ENCODE measurements around the gene AACS. TPM values are rescaled to one million over a fixed set of nuclear protein-coding genes. Genes with fewer than 3 reads are reported as not detected.

The AACS gene
- polyA plus RNA-seq, 4 donors: 16.8 to 25.9 (median 22.3) TPM

DNA sequence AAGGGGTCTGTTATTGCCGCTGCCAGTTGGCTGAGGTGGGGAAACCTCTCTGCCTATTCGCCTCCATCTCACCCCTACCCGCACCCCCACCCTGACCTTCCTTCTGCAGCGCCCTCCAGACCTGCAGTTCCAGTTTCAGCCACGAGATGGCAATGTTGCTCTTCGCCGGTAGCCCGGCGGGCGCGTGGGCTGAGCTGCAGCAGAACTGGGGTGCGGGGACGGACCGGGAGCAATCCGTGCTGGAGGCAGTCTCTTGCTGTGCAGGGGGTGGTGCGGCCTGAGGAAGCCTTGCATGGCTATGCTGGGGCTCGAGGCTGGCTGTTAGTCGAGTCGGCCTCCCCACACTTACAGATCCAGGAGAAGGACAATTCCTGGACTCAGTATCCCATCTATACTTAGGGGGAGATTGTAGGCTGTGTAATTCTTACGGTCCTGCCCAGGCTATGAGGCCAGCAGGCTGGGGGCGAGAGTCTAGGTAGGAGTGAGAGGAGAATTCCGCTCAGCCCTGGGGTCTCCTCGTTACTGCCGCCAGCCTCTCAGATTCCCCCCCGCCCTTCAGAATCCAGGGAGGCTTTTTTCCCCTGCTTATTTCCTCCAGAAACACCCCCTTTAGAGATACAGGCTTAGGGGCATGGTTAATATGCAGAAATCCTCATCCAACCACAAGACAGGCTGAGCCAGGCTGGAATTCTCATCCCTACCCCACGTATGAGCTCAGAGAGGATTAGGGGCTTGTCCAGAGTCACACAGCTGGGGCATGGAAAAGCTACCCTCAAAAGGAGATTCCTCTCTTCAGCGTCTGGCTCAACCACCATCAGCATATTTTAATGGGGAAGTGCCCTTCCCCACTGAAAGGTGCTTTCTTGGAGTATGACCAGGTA lies 118.2 kb downstream of the AACS start:
- peak in 3 of 4 donors; percentile 48 to 63 (median 55) for DNase-seq (ENCODE audit: low read depth in 4 of 4, low spot score in 3 of 4)

DNA sequence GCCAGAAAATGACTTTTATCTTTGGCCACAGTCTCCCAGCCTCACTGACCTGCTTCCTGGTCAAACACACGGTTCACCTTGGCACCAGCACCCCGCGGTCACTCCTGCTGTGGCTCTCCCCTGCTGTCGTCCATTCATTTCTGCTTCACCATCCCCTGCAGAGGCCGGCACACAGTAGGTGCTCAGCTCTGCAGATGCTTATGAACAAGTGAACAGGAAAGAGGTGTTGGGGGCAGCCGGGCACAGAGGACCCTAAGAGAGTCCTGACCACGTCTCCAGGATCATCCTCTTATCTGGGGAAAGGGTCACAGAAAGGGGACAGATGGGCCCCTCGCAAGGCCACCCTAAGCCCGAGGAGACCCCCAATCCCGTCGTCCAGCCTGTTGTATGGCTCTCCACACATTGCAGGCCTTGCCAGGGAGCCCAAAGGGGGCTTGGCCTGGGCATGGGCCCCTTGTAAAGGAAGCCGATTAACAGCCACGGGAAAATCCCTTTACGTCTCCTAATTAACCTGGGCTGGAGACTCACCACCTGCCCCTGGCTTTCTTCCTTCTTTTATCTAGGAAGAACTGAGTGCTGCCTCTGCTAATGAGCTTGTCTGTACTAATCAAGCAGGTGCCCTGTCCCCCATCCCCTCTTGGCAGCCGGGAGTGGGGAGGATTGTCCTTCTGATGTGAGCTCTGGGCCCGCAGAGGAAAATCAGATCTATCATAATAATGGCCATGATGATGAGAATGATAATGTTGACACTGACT lies 119.2 kb downstream of the AACS start:
- no peak for DNase-seq (ENCODE audit: low read depth in 4 of 4, low spot score in 3 of 4)

DNA sequence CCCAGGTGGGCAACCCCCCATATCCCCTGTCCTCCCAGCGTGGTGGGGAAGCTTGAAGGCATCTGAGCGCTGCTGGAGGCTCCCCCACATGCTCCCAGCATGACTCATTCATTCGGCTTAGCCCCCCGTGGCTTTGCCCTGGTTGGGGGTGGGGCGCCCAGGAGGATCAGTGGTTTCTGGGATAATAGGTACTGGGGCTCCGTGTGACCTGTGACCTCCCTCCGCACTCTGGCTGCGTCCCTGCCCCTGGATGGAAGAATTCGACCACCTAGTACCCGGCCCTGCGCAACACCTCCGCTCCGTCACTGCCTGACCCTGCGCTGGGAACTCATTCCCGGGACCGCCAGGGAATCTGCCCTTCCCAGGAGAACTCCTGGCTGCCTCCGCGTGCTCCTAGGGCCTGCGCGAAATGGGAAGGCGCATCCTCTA lies 120.1 kb downstream of the AACS start:
- no peak for DNase-seq (ENCODE audit: low read depth in 4 of 4, low spot score in 3 of 4)

DNA sequence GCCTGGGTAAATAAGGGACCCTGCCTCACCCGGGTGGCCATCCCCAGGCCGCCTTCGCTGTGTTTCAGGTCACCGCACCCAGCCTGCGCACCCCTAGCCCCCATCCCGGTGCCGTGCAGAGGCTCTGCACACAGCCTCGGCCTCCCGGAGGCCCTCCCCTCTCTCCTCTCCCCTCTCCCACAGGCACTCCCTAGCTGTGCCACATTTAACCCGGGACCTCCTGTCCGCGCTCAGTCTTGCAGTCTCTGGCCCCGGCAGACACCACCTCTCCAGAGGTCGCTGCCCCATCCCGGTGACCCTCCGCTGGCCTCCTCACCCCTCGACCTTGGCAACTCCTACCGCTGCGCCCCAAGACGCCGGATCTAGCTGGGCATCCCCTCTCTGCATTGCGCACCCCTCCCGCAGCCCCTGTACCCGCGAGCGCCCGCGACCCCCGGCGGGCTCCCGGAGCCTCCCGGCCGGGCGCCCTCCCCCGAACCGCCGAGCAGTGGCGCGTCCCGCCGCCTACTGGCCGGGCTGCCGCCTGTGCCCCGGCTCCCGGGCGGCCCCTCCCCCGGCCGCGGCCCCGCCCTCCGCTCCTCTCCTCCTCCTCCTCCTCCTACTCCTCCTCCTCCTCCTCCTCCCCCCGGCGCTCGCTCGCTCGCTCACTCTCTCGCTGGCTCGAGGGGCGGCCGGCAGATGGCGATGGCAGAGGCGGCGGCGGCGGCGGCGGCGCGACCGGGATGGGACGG lies 120.7 kb downstream of the AACS start, which contains the start of gene TMEM132B:
Gene TMEM132B, plus strand, starts transcription at position 647 of the 731 bp plus-strand sequence.
- DNase-seq (ENCODE audit: low read depth in 4 of 4, low spot score in 3 of 4): peak in 3 of 4 donors; percentile 54 to 60 (median 59)

DNA sequence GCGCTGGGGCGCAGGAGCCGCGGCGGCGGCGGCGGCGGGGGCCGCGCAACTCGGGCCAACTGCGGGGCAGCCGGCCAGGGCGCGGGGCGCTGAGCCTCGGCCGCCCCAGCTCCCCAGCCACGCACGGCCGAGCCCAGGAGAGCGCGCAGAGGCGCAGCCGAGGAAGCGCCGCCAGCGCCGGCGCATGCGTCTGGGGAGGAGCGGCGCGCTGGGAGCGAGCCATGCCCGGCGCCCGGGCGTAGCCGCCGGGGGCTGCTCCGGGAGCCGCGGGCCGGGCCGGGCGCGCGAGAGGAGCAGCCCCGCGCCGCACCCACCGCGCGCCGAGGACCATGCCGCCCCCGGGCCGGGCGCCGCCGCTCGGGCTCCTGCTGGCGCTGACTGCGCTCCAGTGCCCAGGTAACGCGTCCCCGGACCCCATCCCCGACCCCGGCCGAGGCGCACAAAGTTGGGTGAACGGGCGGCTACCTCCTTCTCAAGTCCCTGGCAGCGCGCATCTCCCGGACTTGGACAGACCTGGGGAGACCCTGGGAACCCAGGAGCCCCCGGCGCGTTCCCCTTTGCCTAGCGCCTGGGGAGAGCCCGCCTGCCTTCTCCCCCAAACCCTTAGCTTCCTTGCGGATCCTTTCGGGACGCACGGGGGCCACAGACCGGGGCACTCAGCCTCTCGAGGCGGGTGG lies 121.4 kb downstream of the AACS start:
- no peak for DNase-seq (ENCODE audit: low read depth in 4 of 4, low spot score in 3 of 4)

DNA sequence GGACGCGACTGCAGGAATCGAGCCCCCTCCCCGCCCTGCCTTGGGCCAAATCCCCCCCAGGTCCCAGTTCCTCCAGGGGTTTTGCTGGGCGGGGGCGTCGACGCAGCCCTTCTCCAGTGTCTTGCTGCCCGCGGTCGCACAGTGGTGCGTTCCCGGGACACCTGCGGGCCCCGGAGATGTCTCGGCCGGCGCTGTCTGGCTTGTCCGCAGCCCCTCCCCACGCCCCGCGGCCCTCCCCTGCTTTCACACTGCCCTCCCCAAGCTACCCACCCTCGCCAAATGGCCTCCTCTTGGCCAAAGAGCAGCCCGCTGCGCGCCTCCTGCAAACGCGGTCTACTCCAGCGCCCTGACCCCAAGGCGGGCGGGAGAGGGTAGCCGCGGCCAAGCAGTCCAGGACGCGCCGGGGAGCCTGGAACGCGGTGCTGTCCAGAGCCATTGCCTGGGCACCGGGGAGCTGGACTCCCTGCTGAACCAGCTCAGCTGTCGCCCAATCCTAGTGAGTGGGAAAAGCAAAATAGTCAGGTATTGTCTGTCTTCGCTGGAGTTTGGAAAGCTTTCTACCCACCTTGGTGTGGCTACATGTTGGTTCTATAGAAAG lies 122.0 kb downstream of the AACS start:
- DNase-seq (ENCODE audit: low read depth in 4 of 4, low spot score in 3 of 4): no peak

DNA sequence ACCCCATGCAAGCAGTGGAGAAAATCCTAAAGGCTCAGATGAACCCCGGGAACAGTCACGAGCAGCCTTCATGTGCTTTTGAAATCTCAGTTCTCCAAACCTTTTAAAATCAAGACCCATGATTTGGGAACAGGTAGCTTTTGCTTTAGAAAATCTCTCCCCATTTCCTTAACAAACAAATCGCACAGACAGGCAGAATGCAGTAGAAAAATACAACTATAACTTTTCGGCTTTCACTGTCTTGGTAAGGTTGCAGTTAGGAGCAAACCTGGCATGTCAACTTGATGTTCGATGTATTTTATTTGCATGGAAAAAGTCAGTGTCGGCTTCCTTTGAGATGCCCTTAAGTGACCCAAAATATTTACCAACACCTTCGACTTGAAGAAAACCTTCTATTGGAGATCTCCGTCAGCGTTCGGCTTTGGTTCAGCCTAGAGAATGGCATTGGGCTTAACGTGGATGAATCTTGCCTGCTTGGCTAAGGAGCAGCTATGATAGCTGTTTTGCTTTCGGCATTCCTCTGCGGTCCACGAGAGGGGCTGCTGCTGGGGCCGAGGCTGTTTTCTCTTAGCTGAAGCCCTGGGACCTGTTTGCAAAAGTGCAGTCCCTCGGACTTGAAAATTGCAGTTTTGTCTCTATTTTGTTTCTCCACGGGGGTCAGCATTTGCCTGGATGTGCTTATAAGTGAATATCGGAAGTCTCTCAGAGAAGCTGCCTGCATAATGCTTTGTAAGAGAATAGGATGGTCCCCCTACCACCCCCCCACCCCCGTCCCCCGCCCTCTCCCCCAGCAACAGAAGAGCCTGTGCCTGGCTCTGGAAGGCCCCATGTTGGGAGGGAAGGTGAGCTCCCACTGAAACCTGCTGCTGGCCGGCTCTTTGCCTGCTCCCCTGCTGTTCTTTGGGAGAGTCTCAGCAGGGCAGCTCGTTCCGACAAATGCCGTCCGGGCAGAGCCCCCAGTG lies 122.8 kb downstream of the AACS start:
- DNase-seq (ENCODE audit: low read depth in 4 of 4, low spot score in 3 of 4): no peak

DNA sequence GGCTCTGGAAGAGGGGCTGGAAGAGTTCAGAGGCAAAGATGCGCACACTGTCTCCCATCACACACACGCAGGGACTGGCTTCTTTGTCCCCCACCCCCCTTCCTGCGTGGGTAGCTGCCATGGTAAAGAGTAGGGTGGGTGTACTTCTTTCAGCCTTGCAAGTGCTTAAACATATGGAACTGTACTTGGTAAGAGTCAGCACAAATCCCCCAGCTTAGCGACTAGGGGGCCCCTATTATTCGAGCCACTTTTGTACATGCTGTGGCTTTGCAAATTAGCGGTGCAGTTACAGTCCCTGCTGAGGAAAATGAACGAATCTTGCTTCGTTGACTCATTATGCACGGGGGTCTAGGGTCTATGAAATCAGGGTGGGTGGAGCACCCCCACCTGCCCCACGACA lies 123.8 kb downstream of the AACS start:
- no peak for DNase-seq (ENCODE audit: low read depth in 4 of 4, low spot score in 3 of 4)

DNA sequence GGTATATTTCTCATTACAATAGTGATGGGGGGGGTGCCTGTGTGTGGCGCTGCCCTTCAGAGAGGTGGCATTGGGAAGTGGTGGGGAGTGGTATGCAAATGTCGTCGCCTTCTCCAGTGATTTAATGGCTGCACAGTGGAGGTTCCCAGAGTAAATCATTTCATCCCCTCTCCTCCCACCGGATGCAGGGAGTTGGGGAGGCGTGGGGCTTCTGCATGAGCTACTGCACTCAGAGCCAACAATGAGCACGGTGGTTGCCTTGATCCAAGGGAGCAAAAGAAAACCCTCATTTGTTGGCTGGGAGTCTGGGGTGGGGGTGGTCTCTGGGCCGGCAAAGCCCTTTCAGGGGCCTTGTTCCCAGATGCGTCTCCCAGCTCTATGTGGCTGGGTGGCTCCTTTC lies 124.3 kb downstream of the AACS start:
- no peak for DNase-seq (ENCODE audit: low read depth in 4 of 4, low spot score in 3 of 4)

DNA sequence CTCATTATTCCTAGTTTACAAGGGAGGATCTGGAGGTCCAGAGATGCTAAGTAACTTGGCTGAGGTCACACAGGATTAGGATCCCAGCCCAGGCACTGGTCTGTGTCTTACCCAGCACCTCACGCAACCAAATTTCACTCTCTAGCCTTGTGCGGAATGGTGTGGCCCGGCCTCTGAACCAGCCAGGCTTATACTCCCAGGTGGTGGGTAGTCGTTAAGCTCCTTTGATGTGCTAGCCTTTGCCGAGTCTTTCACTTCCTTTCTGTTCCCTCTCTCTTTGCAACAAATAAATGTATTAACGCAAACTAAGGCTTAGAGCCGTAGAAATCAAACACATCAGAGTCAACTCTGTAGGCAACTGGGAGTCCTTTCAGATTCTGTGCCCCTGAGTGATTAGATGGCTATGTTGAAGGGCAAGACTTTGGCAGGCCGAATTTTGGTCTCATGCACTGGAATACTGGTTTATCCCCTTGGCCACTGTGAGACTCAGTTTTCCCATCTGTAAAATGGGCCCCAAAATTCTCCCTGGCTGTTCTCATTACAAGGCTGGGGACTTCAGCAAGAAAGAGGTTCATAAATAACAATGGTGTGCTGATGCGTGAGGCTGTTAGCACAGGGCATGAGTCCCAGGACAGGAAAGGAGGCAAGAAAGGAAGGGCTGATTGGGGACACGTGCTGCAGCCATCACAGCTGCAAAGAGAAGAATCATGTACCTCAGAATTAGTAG lies 126.3 kb downstream of the AACS start:
- no peak for DNase-seq (ENCODE audit: low read depth in 4 of 4, low spot score in 3 of 4)

DNA sequence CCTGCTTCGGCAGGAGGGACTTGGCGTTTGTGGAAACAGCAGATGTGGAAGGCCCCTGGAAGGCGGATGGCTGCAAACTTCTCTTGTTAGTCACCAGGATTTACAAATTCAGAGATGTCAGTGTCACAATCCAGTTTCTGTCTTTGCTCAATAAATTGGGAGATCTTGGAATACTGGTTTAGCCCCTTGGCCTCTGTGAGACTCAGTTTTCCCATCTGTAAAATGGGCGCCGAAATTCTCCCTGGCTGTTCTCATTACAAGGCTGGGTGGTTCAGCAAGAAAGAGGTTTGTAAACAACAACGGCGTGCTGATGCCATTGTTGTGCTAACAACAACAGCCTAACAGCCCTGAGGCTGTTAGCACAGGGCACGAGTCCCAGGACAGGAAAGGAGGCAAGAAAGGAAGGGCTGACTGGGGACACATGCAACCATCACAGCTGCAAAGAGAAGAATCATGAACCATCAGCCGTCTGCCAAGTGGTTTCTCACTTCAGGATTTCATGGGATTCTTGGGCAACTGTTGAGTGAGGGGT lies 127.5 kb downstream of the AACS start:
- DNase-seq (ENCODE audit: low read depth in 4 of 4, low spot score in 3 of 4): no peak

Other genes starting within 250 kb of the AACS start
- 10 to 100 TPM; 18.0 to 32.0 (median 22.4) TPM for gene SCARB1, start 201.6 kb upstream of the AACS start, polyA plus RNA-seq (ENCODE audit: insufficient read length in 4 of 4)
- 1,000 to 10,000 TPM in 3 of 4 donors, 100 to 1,000 TPM in 1; 940 to 1,364 (median 1,043) TPM for gene UBC, start 150.8 kb upstream of the AACS start, polyA plus RNA-seq (ENCODE audit: insufficient read length in 4 of 4)
- gene DHX37, start 76.3 kb upstream of the AACS start, polyA plus RNA-seq (ENCODE audit: insufficient read length in 4 of 4): 10 to 100 TPM in 3 of 4 donors, 1 to 10 TPM in 1; 9.0 to 11.7 (median 10.4) TPM
- gene BRI3BP, start 71.8 kb upstream of the AACS start, polyA plus RNA-seq (ENCODE audit: insufficient read length in 4 of 4): 10 to 100 TPM in 2 of 4 donors, 1 to 10 TPM in 2; 4.5 to 11.0 (median 10.2) TPM
- 1 to 10 TPM; 1.8 to 4.8 (median 3.2) TPM for gene TMEM132B, start 121.0 kb downstream of the AACS start, polyA plus RNA-seq (ENCODE audit: insufficient read length in 4 of 4)

Measured in left renal pelvis (tissue), 4 donors.